ENCODE data around the gene LRRC73.

LRRC73 gene

DNA sequence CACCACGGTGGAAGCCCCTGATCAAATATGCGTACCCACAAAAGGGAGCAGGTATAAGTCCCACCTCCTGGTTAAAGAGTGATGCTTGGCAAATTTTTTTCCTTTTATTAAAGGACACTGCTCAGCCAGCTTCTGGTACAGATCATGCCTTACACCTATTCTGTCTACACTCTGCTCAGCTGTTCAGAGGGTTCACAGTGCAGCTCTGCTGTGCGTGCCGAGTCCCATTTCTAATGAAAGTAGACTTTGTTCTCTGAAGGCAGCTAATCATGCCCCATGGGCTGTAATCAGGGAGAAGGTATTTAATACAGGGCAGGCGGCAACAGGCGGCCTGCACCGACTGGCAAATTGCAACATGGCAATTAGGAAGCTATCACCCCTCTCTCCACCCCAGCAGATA, 16.3 kb downstream of the LRRC73 start:
- no peak for DNase-seq (ENCODE audit: low read depth in 2 of 2, low spot score in 1 of 2)

GRCh38 chr6:43493230-43493629, 16.9 kb downstream of the LRRC73 start:
- DNase-seq (ENCODE audit: low read depth in 2 of 2, low spot score in 1 of 2): no peak

DNA sequence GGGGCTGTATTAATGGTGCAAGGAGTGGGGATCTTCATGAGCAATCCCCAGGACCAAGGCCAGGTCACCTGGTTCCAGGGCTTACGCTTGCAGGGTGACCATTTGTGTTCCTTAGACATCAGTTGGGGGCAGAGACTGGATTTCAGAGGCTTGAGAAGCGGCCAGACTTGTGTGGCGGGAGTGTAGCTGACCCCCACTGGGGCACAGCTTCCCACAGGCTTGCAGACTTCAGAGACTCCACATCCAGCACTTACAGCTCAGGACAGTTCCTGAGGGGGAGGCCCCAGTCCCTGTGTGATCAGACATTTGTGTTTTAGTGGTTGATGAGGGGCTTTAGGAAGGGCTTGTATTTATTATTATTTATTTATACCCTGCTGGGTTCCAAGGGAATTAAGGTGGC, 17.5 kb downstream of the LRRC73 start:
- no peak for DNase-seq (ENCODE audit: low read depth in 2 of 2, low spot score in 1 of 2)

GRCh38 chr6:43491750-43492661, 18.1 kb downstream of the LRRC73 start:
- no peak for DNase-seq (ENCODE audit: low read depth in 2 of 2, low spot score in 1 of 2)

GRCh38 chr6:43490523-43490939, 19.6 kb downstream of the LRRC73 start:
- no peak for DNase-seq (ENCODE audit: low read depth in 2 of 2, low spot score in 1 of 2)

- no peak for DNase-seq (ENCODE audit: low read depth in 2 of 2, low spot score in 1 of 2)
These were observed 20.7 kb downstream of the LRRC73 start for GRCh38 chr6:43489277-43490072.

GRCh38 chr6:43488667-43489276, 21.4 kb downstream of the LRRC73 start:
- no peak for DNase-seq (ENCODE audit: low read depth in 2 of 2, low spot score in 1 of 2)

GRCh38 chr6:43481591-43482236, 28.4 kb downstream of the LRRC73 start:
- no peak for DNase-seq (ENCODE audit: low read depth in 2 of 2, low spot score in 1 of 2)

- no peak for DNase-seq (ENCODE audit: low read depth in 2 of 2, low spot score in 1 of 2)
These were observed 29.1 kb downstream of the LRRC73 start for GRCh38 chr6:43481075-43481474.

- no peak for DNase-seq (ENCODE audit: low read depth in 2 of 2, low spot score in 1 of 2)
These were observed 32.2 kb downstream of the LRRC73 start for GRCh38 chr6:43478008-43478372.

DNA sequence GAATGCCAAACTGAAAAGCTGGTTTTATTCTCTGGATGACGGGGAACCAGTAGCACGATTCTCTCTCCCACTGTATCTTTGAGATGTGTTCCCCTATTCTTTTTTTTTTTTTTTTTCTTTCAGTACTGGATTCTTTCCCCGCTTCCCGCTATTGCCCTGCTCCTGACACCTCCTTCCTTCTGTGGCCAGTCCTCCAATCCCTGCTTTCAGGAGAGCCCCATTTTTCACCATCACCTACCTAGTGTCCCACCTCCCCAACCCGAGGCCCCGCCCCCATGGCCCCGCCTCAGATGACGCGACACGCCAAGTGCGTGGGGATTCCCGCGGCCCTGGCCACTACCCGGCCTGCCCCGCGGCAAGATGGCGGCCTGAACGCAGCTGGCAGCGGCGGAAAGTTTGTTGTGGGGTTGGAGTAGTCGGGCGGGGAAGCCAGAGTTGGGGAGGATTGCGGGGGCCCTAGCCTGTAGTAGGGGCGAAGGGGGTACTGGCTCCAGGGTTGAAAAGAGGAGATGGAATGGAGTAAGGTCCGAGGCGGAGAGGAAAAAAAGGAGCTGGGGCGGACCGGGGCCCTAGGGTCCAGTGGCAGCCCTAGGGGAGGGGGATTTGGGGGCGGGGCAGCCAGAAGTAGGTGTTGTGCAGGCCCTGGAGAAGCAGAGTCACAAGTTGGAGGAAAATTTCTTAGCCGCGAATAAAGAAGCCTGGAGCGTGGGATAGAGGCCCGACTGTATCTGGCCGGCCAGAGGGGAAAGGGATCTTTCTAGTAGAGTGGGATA, 32.7 kb downstream of the LRRC73 start, which contains the start of gene TJAP1:
Gene TJAP1, plus strand, starts transcription at position 336 of the 773 bp plus-strand sequence. CDS start 21,432 bp downstream, outside the sequence.
- peak; percentile 93 to 98 for DNase-seq (ENCODE audit: low read depth in 2 of 2, low spot score in 1 of 2)

- DNase-seq (ENCODE audit: low read depth in 2 of 2, low spot score in 1 of 2): no peak
These were observed 33.4 kb downstream of the LRRC73 start for GRCh38 chr6:43476746-43477145.

DNA sequence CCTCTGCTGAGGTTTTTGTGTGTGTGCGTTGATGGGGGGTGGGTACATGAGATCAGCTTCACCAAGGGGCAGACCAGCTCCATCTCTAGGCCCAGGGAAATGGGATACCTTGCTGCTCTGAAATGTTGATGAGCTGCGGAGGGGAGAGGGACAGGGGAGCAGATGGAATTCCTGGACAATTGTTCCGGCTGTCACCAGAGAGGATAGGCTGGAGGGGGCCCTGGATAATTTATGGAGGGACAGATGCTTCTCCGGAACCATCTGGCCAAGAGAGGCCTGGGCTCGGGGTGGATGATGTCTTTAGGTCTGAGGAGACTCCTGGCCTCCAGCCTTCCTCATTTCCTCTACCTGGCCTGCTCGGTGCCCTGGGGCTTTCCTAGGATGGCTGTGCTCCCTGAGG, 34.6 kb downstream of the LRRC73 start:
- no peak for DNase-seq (ENCODE audit: low read depth in 2 of 2, low spot score in 1 of 2)

- DNase-seq (ENCODE audit: low read depth in 2 of 2, low spot score in 1 of 2): no peak
These were observed 37.6 kb downstream of the LRRC73 start for GRCh38 chr6:43472515-43472914.

- DNase-seq (ENCODE audit: low read depth in 2 of 2, low spot score in 1 of 2): no peak
These were observed 38.7 kb downstream of the LRRC73 start for GRCh38 chr6:43471399-43471798.

- DNase-seq (ENCODE audit: low read depth in 2 of 2, low spot score in 1 of 2): no peak
These were observed 40.2 kb downstream of the LRRC73 start for GRCh38 chr6:43469947-43470346.

GRCh38 chr6:43468748-43469681, 41.1 kb downstream of the LRRC73 start:
- no peak for DNase-seq (ENCODE audit: low read depth in 2 of 2, low spot score in 1 of 2)

- DNase-seq (ENCODE audit: low read depth in 2 of 2, low spot score in 1 of 2): no peak
These were observed 41.9 kb downstream of the LRRC73 start for GRCh38 chr6:43468240-43468639.

- no peak for DNase-seq (ENCODE audit: low read depth in 2 of 2, low spot score in 1 of 2)
These were observed 42.4 kb downstream of the LRRC73 start for GRCh38 chr6:43467752-43468151.
